Psoas muscle (tissue), 8 donors: ENCODE results near the gene ZBTB7B. TPM values are rescaled to one million over a fixed set of nuclear protein-coding genes. Genes with fewer than 3 reads are reported as not detected.
A peak's percentile ranks its signal among the peaks of the same experiment; 100 is the strongest.

Source experiments
- ATAC-seq, 4 donors: fragments of 200-7000 bp; cut with Tn5 transposase; one replicate each; pipeline ENCODE4 v1.9.1; 2020; ENCODE audit warnings: moderate library complexity in 3 of 4, mild to moderate bottlenecking in 2 of 4
- DNase-seq, 2 donors: peaks; one replicate each; pipeline ENCODE4 v3.0.0-alpha.2; 2020
- H3K27ac ChIP-seq: fragments of 200-600 bp; one replicate; pipeline ENCODE4 v1.8.0; 2022
- H3K27me3 ChIP-seq, 3 donors: fragments of 200-600 bp in 1 of 3; one replicate each; pipeline versions ENCODE4 v1.6.1 to v1.8.0; 2013 to 2022; ENCODE audit warnings: low read length in 2 of 3, mild to moderate bottlenecking in 2 of 3, moderate library complexity in 1 of 3; ENCODE audit not compliant: insufficient read depth in 3 of 3
- H3K36me3 ChIP-seq, 2 donors: fragments of 200-600 bp in 1 of 2; one replicate each; pipeline versions ENCODE4 v1.6.1 to v1.8.0; 2013 to 2022; ENCODE audit warnings: low read depth in 1 of 2, mild to moderate bottlenecking in 1 of 2, moderate library complexity in 1 of 2; ENCODE audit not compliant: insufficient read depth in 1 of 2
- H3K4me1 ChIP-seq: fragments of 200-600 bp; one replicate; pipeline ENCODE4 v1.8.0; 2022
- H3K4me3 ChIP-seq: fragments of 200-600 bp; one replicate; pipeline ENCODE4 v1.8.0; 2022; ENCODE audit warnings: mild to moderate bottlenecking
- H3K9me3 ChIP-seq: fragments of 200-600 bp; one replicate; pipeline ENCODE4 v1.8.0; 2022
- WGBS, 3 donors: extraction: QIAGEN DNeasy Blood & Tissue Kit; methylation state at CpG; one replicate each; pipeline versions ENCODE4 v1.1.6 to v1.1.7; 2013; 5-methylcytosine and 5-hydroxymethylcytosine counted together
- intact Hi-C, 2 donors: fragments of 100-400 bp; cut with DNase I; formaldehyde crosslinking; loops; one replicate each; pipeline versions ENCODE4 v1.11.0 to v1.14.2; 2022
- polyA plus RNA-seq, 3 donors: library from polyadenylated mRNA; stranded (reverse); fragments of 200-250 nt; gene quantifications; one replicate each; pipeline ENCODE4 v1.2.3, GENCODE V29; 2013
- total RNA-seq, 4 donors: library from RNA; stranded (reverse); fragmentation: NEBNext Ultra II Directional in 2 of 4; extraction: Animal tissue kit (Norgen Biotek cat#: 25700) in 2 of 4; gene quantifications; one replicate each; pipeline versions ENCODE4 v1.2.1 to v1.2.4, GENCODE V29; 2021 to 2023
- TF ChIP-seq, protein P1 (sequence below): fragments of 200-600 bp; IDR thresholded peaks from one replicate; pipeline ENCODE4 v1.8.0; 2022; ENCODE audit warnings: antibody characterized with exemption
- donor health status: healthy with polysubstance abuse.
- donor health status: DM: no; HTN: no; CAD: no; lungs with moderate emphysema.
- donor health status: Bipolar disorder and iron deficiency.
- donor health status: healthy.
- donor health status: DM: yes; HTN: yes; CAD: no.
- donor health status: DM: no; HTN: no; CAD: no.
- donor health status: DM: no; HTN: no; CAD: no.
- donor health status: DM: yes; HTN: yes; CAD: no.

Gene ZBTB7B
- total and polyA plus RNA-seq, 7 donors: 20.2 to 97.9 (median 55.5) TPM

- H3K27me3 ChIP-seq: no peaks in the 10 kb centered on the region
- intact Hi-C loops: loop anchor here in 1 of 2 donors (1.0 to 10.0 kb wide), 4 partner anchors 16 to 397 kb away; no protein-coding TSS in a partner anchor
- peaks cover 19% of the 10 kb centered on the region for H3K4me1 ChIP-seq
- TF ChIP-seq, protein P1, sequence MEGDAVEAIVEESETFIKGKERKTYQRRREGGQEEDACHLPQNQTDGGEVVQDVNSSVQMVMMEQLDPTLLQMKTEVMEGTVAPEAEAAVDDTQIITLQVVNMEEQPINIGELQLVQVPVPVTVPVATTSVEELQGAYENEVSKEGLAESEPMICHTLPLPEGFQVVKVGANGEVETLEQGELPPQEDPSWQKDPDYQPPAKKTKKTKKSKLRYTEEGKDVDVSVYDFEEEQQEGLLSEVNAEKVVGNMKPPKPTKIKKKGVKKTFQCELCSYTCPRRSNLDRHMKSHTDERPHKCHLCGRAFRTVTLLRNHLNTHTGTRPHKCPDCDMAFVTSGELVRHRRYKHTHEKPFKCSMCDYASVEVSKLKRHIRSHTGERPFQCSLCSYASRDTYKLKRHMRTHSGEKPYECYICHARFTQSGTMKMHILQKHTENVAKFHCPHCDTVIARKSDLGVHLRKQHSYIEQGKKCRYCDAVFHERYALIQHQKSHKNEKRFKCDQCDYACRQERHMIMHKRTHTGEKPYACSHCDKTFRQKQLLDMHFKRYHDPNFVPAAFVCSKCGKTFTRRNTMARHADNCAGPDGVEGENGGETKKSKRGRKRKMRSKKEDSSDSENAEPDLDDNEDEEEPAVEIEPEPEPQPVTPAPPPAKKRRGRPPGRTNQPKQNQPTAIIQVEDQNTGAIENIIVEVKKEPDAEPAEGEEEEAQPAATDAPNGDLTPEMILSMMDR: peak; percentile 100
- no peak overlapping the region for H3K4me3 ChIP-seq
- ATAC-seq (peak; percentile 72 to 77 (median 75)), DNase-seq (peak; percentile 88 to 94)
- H3K36me3 ChIP-seq: peaks cover 0 to 45% of the 10 kb centered on the region in 2 donors
- H3K27ac ChIP-seq: no peak overlapping the region
- no peaks in the 10 kb centered on the region for H3K9me3 ChIP-seq
- WGBS, 3 donors: 29 to 32% (median 31%) methylated on average over 18 to 21 of the region's 21 CpGs
These were observed 59.0 kb downstream of the ZBTB7B start for GRCh38 chr1:155061381-155062150.

DNA sequence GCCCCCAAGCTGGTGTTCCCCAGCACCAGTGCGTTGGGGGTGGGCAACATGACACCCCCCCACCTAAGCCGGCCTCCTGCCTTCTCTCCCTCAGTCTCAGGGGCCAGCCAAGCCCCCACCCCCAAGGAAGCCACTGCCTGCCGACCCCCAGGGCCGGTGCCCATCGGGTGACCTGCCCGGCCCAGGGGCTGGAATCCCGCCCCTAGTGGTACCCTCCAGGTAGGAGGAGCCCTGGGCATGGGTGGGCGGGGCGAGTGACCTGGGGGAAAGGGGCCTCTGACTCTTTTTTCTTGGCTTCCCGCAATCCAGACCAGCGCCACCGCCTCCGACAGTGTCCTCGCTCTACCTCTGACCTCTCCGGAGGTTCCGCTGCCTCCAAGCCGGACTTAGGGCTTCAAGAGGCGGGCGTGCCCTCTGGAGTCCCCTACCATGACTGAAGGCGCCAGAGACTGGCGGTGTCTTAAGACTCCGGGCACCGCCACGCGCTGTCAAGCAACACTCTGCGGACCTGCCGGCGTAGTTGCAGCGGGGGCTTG, 59.6 kb downstream of the ZBTB7B start:
- ATAC-seq: peak in 1 of 4 donors; percentile 2
- Histone ChIP-seq H3K36me3 (peaks cover 0 to 39% of the 10 kb centered on the region in 2 donors), H3K4me1 (peaks cover 19% of the 10 kb centered on the region), H3K27me3 (no peaks in the 10 kb centered on the region), H3K27ac (no peak overlapping the region), H3K9me3 (no peaks in the 10 kb centered on the region), H3K4me3 (peak overlapping the region; percentile 97)
- WGBS, 3 donors: 35 to 44% (median 43%) methylated on average over 28 to 29 of the region's 29 CpGs
- intact Hi-C loops: loop anchor here in 1 of 2 donors (1.0 to 10.0 kb wide), 3 partner anchors 22 to 397 kb away; no protein-coding TSS in a partner anchor
- DNase-seq: no peak
- TF ChIP-seq, protein P1: no peak

- Histone ChIP-seq H3K27me3 (no peaks in the 10 kb centered on the region), H3K27ac (peak overlapping the region; percentile 65), H3K4me3 (peak overlapping the region; percentile 97), H3K9me3 (no peaks in the 10 kb centered on the region), H3K36me3 (peaks cover 0 to 32% of the 10 kb centered on the region in 2 donors), H3K4me1 (peaks cover 19% of the 10 kb centered on the region)
- DNase-seq (peak in 1 of 2 donors; percentile 59), ATAC-seq (peak; percentile 17 to 57 (median 38))
- WGBS, 3 donors: 13 to 21% (median 20%) methylated on average over 45 to 46 of the region's 46 CpGs
- intact Hi-C loops: loop anchor here in 1 of 2 donors (1.0 to 10.0 kb wide), 3 partner anchors 21 to 398 kb away; no protein-coding TSS in a partner anchor
- TF ChIP-seq, protein P1: peak; percentile 55
These were observed 60.3 kb downstream of the ZBTB7B start for GRCh38 chr1:155062702-155063411.

DNA sequence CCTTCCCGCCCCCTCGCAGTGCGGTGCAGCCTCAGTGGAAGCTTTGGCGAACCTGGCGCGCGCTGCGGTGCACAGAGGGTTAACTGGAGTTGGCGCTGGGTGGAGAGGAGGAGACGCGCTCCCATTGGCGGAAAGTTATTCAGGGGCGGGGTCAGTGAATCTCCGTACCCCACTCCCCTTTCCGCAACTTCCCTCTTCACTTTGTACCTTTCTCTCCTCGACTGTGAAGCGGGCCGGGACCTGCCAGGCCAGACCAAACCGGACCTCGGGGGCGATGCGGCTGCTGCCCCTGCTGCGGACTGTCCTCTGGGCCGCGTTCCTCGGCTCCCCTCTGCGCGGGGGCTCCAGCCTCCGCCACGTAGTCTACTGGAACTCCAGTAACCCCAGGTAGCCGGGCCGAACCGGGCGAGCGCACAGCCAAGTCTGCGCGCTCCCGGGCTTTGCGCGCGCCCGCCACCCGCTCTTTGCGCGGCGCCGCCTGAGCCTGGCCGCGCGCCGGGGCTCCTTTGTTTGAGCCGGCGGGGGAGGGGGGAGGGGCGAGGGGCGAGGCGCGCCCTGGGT, 61.0 kb downstream of the ZBTB7B start, which contains the start of gene EFNA4:
Gene EFNA4 (plus strand): TSS at position 191 of the 561 bp plus-strand sequence. CDS start 84 bp downstream, at position 275.
- intact Hi-C loops: loop anchor here in 1 of 2 donors (5.0 to 10.0 kb wide), 2 partner anchors 111 to 399 kb away; no protein-coding TSS in a partner anchor
- TF ChIP-seq, protein P1: no peak

More for the DNA sequence above, 61.0 kb downstream of the ZBTB7B start, which contains the start of gene EFNA4:
- peak within 1 kb of the TSS; percentile 65 for H3K27ac ChIP-seq
- peak; percentile 81 to 86 for DNase-seq
- H3K36me3 ChIP-seq: peaks cover 0 to 24% of the 10 kb centered on the region in 2 donors
- H3K27me3 ChIP-seq: no peaks in the 10 kb centered on the region
- ATAC-seq: peak; percentile 79 to 92 (median 85)
- 0% methylated on average over 27 to 56 of the region's 57 CpGs for WGBS, 3 donors
- H3K4me1 ChIP-seq: peaks cover 19% of the 10 kb centered on the region
- peak within 1 kb of the TSS; percentile 97 for H3K4me3 ChIP-seq
- H3K9me3 ChIP-seq: no peaks in the 10 kb centered on the region
